ENCODE data around the gene ZNF777.

The ZNF777 gene

GRCh38 chr7:149476791-149477190, 15.9 kb upstream of the ZNF777 start:
- H3K4me3 ChIP-seq (ENCODE audit: low read depth, low read length), result no peak overlapping the region
- no peak for TF ChIP-seq CTCF (IDR thresholded peaks at IDR 0.05; ENCODE audit: control insufficient read depth, extremely low read depth, insufficient read depth)
- no peak for DNase-seq (ENCODE audit: low read depth)

GRCh38 chr7:149475121-149476045, 14.5 kb upstream of the ZNF777 start:
- no peak overlapping the region for H3K4me3 ChIP-seq (ENCODE audit: low read depth, low read length)
- TF ChIP-seq CTCF (IDR thresholded peaks at IDR 0.05; ENCODE audit: control insufficient read depth, extremely low read depth, insufficient read depth), result no peak
- no peak for DNase-seq (ENCODE audit: low read depth)

DNA sequence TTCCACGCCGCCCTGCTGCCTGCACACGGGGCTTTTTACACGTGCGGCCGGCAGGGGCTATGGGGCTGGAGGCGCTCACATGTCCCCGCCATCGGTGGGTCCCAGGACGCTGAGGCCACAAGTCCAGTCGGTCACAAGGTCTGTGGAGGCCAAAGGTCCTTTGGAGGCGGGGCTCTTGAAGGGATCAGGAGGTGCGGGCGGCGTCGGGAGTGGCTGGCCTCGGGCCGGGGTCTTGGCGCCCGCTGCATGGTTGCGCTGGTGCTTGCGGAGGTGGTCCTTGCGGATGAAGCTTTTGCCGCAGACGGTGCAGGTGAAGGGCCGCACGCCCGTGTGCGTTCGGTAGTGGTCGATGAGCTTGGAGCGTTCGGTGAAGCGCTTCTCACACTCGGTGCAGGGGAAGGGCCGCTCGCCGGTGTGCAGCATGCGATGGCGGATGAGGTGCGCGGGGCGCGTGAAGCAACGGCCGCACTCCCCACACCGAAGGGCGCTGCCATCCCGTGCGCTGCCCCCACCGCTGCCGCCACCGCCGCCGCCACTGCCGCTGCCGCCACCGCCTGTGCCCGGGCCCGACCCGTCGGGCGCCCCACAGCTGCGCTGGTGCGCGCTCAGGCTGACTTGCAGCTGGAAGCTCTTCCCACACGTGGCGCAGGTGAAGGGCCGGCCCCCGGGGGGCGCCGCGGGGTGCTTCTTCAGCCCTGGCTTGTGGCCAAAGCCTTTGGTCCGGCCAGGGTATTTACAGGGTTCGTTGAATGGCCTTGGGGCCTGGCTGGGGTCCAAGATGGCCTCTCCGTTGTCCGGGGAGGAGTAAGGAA, 13.7 kb upstream of the ZNF777 start:
- H3K4me3 ChIP-seq (ENCODE audit: low read depth, low read length), result no peak overlapping the region
- no peak for TF ChIP-seq CTCF (IDR thresholded peaks at IDR 0.05; ENCODE audit: control insufficient read depth, extremely low read depth, insufficient read depth)

DNA sequence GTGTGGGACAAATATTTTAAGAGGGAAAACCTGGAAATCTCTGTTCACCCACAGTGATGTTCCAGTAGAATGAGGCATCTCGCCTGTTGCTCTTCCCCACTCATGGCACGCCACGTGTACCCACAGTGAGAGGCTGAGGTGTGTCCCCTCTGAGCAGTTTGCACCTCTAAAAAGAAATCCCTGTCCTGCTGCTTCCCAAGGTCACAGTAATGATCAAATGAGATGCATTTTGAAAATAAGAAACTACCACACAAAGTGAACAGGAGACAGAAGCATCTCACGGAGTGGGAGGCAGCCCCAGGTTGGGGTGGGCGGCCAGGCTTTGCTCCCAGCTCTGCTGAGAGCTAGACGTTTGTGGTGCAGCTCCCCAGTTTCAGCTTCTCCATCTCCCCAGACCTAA, 12.4 kb upstream of the ZNF777 start:
- TF ChIP-seq CTCF (IDR thresholded peaks at IDR 0.05; ENCODE audit: control insufficient read depth, extremely low read depth, insufficient read depth), result no peak
- H3K4me3 ChIP-seq (ENCODE audit: low read depth, low read length), result no peak overlapping the region
- no peak for DNase-seq (ENCODE audit: low read depth)

More for the DNA sequence above, 13.7 kb upstream of the ZNF777 start:
- no peak for DNase-seq (ENCODE audit: low read depth)

- no peak for DNase-seq (ENCODE audit: low read depth)
- TF ChIP-seq CTCF (IDR thresholded peaks at IDR 0.05; ENCODE audit: control insufficient read depth, extremely low read depth, insufficient read depth), result no peak
These were observed 10.6 kb upstream of the ZNF777 start for GRCh38 chr7:149471289-149471953.

DNA sequence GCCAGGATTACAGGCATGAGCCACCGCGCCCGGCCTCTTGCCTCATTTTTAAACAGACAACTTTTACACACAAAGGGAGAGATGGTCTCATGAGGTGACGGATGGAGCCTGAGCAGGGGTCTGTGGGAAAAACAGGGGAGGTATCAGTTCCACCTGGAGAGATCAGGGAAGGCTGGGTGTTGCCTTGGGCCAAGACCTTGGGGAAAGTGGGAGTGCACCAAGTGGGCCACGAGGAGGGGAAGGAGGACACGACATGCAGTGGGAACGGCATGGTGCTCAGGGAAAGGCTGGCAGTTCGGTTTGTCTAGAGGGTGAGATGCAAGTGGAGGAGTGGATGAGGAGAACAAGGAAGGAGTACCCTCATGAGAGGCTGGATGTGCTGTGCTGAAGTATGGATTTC, 8.9 kb upstream of the ZNF777 start:
- DNase-seq (ENCODE audit: low read depth), result no peak
- no peak for TF ChIP-seq CTCF (IDR thresholded peaks at IDR 0.05; ENCODE audit: control insufficient read depth, extremely low read depth, insufficient read depth)
- H3K4me3 ChIP-seq (ENCODE audit: low read depth, low read length), result no peak overlapping the region

More at GRCh38 chr7:149471289-149471953, 10.6 kb upstream of the ZNF777 start:
- H3K4me3 ChIP-seq (ENCODE audit: low read depth, low read length), result no peak overlapping the region

Data from LNCaP clone FGC (cell line).